Choroid plexus epithelial cell (primary cell): ENCODE results near the gene RPA3.
"Not testable (repeated sequence)": the region's sequence is repeated elsewhere in the genome, so short reads cannot be mapped to it uniquely, and the experiment has no call there.

Experiments used
- DNase-seq: peaks from one replicate; pipeline ENCODE4 v3.0.0-alpha.2; 2010; ENCODE audit warnings: low read depth
- H3K4me3 ChIP-seq: 2 replicates; pipeline ENCODE4 v1.5.1; 2011; ENCODE audit warnings: low read depth, mild to moderate bottlenecking, control low read depth, low read length, moderate library complexity
- TF ChIP-seq, protein P1 (sequence below): conservative IDR thresholded peaks from 2 replicates; pipeline ENCODE4 v1.5.1; 2011; ENCODE audit warnings: low read depth, mild to moderate bottlenecking, control low read depth, inconsistent platforms, low read length, moderate library complexity

RPA3 gene

DNA sequence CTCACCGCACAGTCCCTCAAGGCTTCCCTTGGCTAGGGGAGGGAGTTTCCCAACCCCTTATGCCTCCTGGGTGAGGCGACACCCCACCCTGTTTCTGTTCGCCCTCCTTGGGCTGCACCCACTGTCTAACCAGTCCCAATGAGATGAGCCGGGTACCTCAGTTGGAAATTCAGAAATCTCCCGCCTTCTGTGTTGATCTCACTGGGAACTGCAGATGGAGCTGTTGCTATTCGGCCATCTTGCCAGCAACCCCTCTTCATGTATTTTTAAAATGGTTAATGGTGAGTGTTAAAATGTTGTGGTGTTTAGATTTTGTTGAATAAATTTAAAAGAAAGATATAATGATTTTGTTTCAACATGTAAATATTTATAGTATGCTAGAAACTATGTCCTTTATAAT lies 55.9 kb downstream of the RPA3 start:
- TF ChIP-seq, protein P1, sequence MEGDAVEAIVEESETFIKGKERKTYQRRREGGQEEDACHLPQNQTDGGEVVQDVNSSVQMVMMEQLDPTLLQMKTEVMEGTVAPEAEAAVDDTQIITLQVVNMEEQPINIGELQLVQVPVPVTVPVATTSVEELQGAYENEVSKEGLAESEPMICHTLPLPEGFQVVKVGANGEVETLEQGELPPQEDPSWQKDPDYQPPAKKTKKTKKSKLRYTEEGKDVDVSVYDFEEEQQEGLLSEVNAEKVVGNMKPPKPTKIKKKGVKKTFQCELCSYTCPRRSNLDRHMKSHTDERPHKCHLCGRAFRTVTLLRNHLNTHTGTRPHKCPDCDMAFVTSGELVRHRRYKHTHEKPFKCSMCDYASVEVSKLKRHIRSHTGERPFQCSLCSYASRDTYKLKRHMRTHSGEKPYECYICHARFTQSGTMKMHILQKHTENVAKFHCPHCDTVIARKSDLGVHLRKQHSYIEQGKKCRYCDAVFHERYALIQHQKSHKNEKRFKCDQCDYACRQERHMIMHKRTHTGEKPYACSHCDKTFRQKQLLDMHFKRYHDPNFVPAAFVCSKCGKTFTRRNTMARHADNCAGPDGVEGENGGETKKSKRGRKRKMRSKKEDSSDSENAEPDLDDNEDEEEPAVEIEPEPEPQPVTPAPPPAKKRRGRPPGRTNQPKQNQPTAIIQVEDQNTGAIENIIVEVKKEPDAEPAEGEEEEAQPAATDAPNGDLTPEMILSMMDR: peak; percentile 74
- no peak overlapping the region for H3K4me3 ChIP-seq
- peak; percentile 55 for DNase-seq

DNA sequence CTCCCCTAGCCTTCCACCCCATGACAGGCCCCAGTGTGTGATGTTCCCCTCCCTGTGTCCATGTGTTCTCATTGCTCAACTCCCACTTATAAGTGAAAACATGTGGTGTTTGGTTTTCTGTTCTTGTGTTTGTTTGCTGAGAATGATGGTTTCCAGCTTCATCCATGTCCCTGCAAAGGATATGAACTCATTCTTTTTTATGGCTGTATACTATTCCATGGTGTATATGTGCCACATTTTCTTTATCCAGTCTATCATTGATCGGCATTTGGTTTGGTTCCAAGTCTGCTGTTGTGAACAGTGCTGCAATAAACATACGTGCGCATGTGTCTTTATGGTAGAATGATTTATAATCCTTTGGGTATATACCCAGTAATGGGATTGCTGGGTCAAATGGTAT lies 61.9 kb downstream of the RPA3 start:
- not testable (repeated sequence) for DNase-seq

DNA sequence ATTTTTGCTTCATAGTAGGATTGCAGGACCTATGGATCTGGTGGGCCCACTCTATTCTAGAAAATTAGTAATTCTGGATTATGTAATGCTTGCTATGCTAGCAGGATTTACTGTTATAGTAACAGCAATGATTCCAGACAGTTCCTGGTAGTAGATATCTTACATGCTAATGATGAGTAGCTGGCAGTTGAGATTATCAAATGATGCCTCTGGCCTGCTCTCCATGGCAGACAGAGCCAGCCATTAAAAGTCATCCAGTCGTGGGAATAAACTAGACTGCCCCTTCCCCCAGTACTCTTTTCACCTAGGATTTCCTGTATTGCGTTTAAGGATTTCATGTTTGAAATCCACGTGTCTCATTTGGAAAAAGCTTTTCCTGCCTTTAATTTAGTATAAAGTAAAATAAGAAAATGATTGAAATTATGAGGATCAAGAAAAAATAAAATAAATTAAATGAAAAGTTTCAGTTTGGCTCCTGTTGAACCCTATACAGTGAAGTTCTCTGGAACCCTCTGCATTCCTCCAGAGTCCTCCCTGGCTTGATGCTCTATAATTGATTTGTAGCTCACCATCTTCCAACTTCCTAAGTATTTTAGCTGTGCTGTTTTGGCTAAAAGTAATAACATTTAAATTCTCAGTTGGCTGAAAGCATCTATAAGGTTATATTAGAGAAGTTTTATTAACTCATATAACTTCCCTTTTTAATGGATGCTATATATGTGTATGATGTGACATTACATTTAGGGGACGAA lies 63.3 kb downstream of the RPA3 start:
- TF ChIP-seq, protein P1: no peak
- no peak overlapping the region for H3K4me3 ChIP-seq
- no peak for DNase-seq

More for the DNA sequence above, 61.9 kb downstream of the RPA3 start:
- H3K4me3 ChIP-seq: not testable (repeated sequence)

DNA sequence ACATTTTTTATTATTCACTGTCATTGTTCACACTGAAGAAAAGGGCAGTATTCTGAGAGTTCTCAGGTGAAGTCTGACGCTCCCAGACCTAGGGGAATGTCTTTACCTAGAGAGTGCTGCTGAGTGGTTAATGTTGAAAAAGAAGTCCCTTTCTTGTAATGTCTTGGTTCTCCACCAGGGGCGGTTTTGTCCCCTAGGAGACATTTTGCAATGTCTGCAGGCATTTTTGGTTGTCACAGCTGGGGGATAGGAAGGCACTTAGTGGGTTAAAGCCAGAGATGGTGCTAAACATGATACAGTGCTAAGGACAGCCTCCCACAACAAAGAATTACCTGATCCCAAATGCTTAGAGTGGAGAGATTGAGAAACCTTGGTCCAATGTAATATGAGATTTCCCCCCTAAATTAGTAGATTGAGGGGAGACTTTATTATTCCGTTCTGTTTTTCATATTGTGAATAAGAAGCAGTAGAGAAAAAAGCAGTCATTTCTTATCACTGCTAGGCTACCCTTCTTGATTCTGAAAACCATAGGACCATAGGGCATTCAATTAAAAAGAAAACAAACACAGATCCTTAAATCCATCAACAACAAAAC lies 64.7 kb downstream of the RPA3 start:
- no peak overlapping the region for H3K4me3 ChIP-seq
- peak; percentile 11 for DNase-seq
- TF ChIP-seq, protein P1: peak; percentile 61

DNA sequence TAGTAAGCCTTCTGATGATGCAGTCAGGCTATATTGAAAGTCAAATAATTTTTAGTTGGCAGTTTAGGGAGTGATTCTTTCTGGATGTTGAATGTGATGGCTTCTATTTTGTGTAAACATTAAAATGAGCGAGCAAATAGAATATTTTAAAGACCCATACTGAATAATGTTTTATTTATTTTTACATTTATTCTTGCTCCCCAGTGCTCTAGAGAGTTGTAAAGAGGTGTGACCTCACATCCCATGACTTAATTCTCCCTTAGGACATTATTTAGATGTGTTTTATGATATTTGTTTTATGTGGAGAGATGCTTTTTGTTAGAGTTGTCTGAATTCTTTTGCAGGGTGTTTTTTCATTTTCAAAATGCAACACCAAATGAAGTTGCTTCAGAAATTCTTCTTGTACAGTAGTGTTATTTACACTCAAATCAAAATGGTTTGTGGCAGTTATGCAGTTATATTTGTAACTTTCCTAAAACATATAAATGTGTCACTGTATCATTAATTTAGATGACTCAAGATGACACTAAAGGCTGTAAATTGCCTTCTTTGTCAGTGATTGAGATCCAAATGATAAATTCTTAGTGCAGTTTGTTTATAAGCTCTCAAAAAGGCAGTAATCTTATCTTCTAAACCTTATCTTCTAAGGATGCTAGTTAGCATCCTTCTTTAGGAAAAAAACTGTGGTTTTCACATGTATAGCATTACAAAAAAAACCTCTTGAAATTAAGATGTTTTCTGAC lies 65.4 kb downstream of the RPA3 start:
- no peak for DNase-seq
- no peak overlapping the region for H3K4me3 ChIP-seq
- TF ChIP-seq, protein P1: no peak

DNA sequence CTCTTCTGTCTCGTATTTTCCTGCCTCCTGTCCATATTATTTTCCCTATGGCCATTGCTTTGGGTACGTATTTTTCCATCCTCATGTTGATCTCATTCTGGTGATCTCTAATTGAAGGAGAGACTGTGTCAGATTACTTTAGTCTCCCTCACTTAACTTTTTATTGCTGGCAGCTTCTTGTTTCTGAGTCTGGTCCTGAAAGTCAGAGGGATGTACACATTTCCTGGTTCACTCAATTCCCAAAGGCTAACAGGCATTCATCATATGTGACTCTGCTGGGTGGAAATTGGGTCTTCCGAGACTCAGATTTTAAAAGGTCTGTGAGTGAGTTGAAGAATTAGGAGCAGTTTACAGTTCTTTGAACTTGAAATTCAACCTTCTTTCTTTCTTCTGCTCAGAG lies 66.9 kb downstream of the RPA3 start:
- TF ChIP-seq, protein P1: no peak
- H3K4me3 ChIP-seq: no peak overlapping the region
- DNase-seq: no peak

DNA sequence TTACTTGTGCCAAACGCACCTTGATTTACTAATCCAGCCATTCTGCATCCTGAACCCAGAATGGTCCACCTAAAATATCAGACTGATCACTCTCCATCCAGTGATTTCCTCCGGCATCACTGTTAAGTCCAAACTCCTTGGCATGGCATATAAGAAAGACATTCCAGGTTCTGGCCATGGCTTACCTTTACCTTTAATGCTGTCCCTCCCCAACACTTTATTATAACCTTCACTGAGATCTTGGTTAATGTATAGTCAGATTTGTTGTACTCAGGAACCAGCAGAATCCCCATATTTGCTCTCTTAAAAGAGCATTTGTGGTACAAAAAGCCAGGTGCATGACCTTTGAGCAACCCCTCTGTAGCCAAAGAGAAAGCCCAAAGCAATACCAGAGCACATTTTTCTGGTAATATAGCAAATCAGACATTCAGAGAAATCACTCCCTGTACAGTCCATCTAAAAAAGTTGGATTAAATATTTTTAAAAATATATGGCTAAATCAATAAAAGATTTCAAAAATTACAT lies 67.7 kb downstream of the RPA3 start:
- no peak for DNase-seq
- TF ChIP-seq, protein P1: no peak

More for the DNA sequence above, 67.7 kb downstream of the RPA3 start:
- no peak overlapping the region for H3K4me3 ChIP-seq
